ENCODE results near the gene POLR2I.

Gene POLR2I

DNA sequence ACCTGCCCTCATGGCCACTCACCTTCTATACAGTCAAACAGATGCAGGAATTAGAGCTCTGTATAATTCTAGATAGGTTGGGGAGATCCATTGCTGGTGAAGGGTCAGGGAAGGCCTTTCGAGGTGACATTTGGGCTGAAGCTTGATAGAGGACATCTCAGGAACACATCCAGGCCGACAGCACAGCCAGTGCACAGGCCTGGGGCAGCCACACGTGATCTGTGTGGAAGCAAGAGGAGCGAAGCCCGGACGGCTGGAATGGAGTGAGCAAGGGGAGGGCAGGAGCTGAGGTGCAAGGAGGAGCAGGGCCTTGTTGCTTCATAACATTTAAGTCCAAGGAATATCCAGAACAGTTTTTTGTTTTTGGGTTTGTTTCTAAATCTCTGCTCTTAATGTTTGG is 8.2 kb downstream of the POLR2I start:
- Histone ChIP-seq H3K27ac (no peak overlapping the region), H3K36me3 (replicated peaks) (no peaks in the 10 kb centered on the region), H3K4me3 (ENCODE audit: low read depth, low read length) (no peak overlapping the region), H3K27me3 (replicated peaks) (no peaks in the 10 kb centered on the region)
- DNase-seq: no peak
- TF ChIP-seq CTCF (IDR thresholded peaks at IDR 0.05; ENCODE audit: low read depth, low read length, missing control alignments): no peak
- in situ Hi-C loops (cut with HindIII; ENCODE audit: low pct_ligation_motif_present, low sequenced_read_pairs): no loop called here

DNA sequence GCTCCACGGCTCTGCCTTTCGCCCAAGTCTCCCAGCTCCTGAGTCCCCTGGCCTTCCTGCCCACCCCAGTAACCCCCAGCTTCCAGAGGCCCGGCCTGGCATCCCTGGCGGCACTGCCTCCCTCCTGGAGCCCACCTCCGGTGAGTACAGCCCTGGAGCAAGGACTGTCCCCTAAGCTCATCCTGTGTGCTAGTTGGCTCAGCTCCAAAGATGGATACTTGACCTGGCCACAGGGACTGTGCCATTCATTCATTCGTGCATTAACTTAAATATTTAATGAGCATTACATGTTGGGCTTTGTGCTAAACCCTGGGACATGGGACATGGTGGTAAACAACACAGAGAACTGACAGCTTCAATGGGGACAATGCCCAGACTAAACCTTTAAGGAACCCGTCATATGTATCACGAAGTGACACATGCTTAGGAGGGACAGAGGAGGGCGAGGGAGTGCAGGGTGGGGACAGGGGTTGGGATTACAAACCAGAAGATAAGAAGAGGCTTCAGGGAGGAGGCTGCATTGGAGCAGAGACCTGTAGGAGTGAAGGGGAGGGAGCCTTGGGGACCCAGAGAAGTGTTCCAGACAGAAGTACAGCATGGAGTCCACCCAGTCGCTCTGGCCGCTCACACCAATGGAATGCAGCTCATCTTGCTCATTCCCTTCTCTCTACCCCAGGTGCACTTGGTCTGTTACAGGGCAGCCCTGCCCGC is 10.7 kb downstream of the POLR2I start:
- TF ChIP-seq CTCF (IDR thresholded peaks at IDR 0.05; ENCODE audit: low read depth, low read length, missing control alignments): no peak
- H3K36me3 ChIP-seq (replicated peaks): no peaks in the 10 kb centered on the region
- no peak overlapping the region for H3K4me3 ChIP-seq (ENCODE audit: low read depth, low read length)
- DNase-seq: no peak
- H3K27me3 ChIP-seq (replicated peaks): no peaks in the 10 kb centered on the region
- in situ Hi-C loops (cut with HindIII; ENCODE audit: low pct_ligation_motif_present, low sequenced_read_pairs): no loop called here
- no peak overlapping the region for H3K27ac ChIP-seq

DNA sequence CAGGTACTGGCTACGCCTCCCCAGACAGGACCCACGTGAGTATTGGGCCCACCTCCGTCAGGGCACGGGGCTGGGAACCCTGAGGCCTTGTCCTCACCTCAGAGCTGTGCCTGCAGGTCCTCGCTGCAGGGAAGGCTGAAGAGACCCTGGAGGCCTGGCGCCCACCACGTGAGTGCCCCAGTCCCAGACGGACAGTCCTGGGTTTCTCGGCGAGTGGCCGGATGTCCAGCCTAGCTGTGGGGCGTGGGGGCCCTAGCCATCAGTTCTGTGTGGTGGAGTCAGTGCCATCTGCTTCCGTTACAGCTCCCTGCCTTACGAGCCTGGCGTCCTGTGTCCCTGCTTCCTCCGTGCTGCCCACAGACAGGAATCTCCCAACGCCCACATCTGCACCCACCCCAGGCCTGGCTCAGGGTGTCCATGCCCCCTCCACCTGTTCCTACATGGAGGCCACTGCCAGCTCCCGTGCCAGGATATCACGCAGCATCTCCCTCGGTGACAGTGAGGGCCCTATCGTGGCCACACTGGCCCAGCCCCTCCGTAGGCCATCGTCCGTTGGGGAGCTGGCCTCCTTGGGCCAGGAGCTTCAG is 11.5 kb downstream of the POLR2I start:
- in situ Hi-C loops (cut with HindIII; ENCODE audit: low pct_ligation_motif_present, low sequenced_read_pairs): no loop called here
- DNase-seq: no peak
- no peak for TF ChIP-seq CTCF (IDR thresholded peaks at IDR 0.05; ENCODE audit: low read depth, low read length, missing control alignments)
- Histone ChIP-seq H3K27ac (no peak overlapping the region), H3K36me3 (replicated peaks) (no peaks in the 10 kb centered on the region), H3K27me3 (replicated peaks) (no peaks in the 10 kb centered on the region), H3K4me3 (ENCODE audit: low read depth, low read length) (no peak overlapping the region)

- no peak overlapping the region for H3K27ac ChIP-seq
- no peaks in the 10 kb centered on the region for H3K27me3 ChIP-seq (replicated peaks)
- no peak overlapping the region for H3K4me3 ChIP-seq (ENCODE audit: low read depth, low read length)
- in situ Hi-C loops (cut with HindIII; ENCODE audit: low pct_ligation_motif_present, low sequenced_read_pairs): no loop called here
- TF ChIP-seq CTCF (IDR thresholded peaks at IDR 0.05; ENCODE audit: low read depth, low read length, missing control alignments): no peak
- no peak for DNase-seq
- H3K36me3 ChIP-seq (replicated peaks): no peaks in the 10 kb centered on the region
Observed at GRCh38 chr19:36101550-36102327, 12.9 kb downstream of the POLR2I start.

DNA sequence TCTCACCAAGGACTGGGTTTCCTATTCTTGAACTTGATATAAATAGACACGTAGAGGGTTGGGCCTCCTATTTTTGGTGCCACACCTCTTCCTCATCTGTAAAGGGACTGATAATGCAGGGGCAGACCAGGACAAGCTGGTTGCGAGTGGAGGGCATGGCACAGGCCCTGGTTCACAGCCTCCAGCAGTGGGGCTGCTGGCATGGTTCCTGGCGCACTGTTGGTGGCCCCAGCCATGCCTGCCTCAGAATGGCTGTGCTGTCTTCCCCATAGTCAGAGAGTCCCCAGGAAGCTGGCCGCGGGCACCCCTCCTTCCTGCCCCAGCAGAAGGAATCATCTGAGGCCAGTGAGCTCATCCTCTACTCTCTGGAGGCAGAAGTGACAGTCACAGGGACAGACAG is 14.2 kb downstream of the POLR2I start:
- Histone ChIP-seq H3K27me3 (replicated peaks) (no peaks in the 10 kb centered on the region), H3K36me3 (replicated peaks) (no peaks in the 10 kb centered on the region), H3K27ac (no peak overlapping the region), H3K4me3 (ENCODE audit: low read depth, low read length) (no peak overlapping the region)
- no peak for TF ChIP-seq CTCF (IDR thresholded peaks at IDR 0.05; ENCODE audit: low read depth, low read length, missing control alignments)
- in situ Hi-C loops (cut with HindIII; ENCODE audit: low pct_ligation_motif_present, low sequenced_read_pairs): no loop called here
- no peak for DNase-seq
